ENCODE measurements around the gene CHST4.

The CHST4 gene

DNA sequence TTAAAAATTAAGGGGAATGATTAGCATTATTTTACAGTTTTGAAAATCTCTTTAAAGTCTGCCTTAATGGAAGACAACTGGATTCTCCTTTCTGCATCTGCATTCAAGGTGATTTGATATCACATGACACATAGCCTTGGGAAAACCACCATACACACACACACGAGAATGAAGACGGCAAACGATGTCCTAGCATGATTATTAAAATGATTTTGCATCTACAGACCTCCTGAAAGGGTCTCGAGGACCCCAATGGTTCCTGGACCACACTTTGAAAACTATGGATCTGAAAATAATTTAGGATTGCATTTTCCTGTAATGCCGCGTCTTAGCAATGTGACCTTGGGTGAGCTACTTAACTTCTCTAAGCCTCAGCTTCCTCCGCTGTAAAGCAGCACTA is 11.8 kb upstream of the CHST4 start:
- H3K27ac ChIP-seq: no peak overlapping the region
- TF ChIP-seq, protein P1, sequence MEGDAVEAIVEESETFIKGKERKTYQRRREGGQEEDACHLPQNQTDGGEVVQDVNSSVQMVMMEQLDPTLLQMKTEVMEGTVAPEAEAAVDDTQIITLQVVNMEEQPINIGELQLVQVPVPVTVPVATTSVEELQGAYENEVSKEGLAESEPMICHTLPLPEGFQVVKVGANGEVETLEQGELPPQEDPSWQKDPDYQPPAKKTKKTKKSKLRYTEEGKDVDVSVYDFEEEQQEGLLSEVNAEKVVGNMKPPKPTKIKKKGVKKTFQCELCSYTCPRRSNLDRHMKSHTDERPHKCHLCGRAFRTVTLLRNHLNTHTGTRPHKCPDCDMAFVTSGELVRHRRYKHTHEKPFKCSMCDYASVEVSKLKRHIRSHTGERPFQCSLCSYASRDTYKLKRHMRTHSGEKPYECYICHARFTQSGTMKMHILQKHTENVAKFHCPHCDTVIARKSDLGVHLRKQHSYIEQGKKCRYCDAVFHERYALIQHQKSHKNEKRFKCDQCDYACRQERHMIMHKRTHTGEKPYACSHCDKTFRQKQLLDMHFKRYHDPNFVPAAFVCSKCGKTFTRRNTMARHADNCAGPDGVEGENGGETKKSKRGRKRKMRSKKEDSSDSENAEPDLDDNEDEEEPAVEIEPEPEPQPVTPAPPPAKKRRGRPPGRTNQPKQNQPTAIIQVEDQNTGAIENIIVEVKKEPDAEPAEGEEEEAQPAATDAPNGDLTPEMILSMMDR (conservative IDR thresholded peaks at IDR 0.05; ENCODE audit: low read depth): no peak
- DNase-seq (ENCODE audit: low spot score): no peak
- ChIA-PET CTCF (no interaction called here), POLR2A (ENCODE audit: low non-redundant PET) (no interaction called here)

DNA sequence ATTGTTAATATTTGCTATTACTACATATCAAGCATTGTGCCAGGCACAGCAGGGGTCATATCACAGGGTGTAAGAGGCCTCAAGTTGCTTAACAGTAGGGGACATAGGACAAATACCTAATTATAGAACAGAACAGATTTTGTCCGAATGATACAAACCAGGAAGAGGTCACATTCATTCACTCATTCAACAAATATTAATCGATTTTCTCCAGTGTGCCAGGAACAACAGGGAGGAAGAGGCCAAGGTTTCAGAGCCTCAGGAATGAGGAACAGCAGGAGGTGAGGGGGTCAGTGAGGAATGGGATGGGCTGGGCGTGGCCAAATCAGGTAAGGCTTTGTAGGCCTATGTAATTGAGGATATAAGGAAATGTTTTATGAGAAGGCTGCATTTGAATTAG is 11.2 kb upstream of the CHST4 start:
- ChIA-PET CTCF (no interaction called here), POLR2A (ENCODE audit: low non-redundant PET) (no interaction called here)
- DNase-seq (ENCODE audit: low spot score): no peak

DNA sequence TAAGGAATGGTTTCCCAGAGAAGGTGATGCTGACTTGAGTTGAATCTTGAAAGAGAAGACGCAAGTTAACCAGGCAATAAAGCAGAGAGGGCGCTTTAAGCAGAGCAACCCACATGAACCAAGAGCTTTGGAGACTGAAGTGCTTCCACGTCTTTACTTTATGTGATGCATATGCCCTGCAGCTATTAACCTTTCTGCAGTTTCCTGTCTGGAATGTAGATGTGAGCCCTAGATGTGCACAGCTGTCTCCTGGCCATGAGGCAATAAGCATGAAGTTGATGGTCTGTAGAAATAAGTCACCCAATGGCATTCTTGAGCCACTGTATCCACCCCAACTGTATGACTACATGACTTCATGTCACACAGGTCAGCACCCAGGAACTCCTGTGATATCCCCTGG is 5.7 kb upstream of the CHST4 start:
- ChIA-PET CTCF (no interaction called here), POLR2A (ENCODE audit: low non-redundant PET) (no interaction called here)

More for the DNA sequence above, 11.2 kb upstream of the CHST4 start:
- H3K27ac ChIP-seq: no peak overlapping the region
- TF ChIP-seq, protein P1 (conservative IDR thresholded peaks at IDR 0.05; ENCODE audit: low read depth): no peak

DNA sequence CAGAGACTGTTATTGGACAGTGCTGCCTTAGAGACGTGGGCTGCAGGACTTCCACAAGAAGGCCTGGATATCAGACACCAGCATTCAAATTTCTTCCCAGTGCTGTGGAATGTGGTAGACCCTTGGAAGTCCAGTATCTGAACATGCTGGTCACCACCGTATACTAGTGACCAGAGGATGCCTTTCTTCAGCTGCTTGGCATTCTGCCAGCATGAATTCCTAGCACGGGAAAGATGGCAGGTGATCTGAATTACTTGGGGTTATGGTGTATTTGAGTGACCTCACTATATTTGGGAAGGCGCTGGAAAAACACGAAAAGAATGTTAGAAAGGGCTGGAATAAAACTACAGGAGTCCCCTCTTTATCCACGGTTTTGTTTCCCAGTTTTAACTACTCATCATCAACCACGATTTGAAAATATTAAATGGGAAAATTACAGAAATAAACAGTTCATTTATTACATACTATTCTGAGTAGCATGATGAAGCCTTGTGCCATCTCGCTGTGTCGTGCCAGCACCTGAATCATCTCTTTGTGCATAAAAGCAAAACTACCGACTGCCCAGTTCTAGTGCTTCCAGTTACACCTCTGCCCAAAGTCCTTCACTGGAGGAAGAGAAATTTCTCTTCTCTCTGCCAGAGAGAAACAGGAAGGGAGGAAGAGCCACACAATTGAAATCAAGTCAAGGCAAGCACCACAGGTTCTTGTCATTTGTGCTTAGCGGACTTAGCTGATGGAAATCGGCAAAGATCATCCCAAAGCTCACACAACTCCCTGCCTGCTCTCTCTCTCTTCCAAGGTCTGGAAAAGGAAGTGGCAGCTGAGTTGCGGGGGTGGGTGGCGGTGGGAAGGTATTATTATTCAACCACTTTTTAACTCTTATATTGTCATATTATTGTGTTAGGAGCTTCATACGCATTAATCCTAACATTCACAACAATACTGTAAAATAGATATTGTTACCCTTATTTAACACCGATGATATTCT is 1.4 kb upstream of the CHST4 start:
- TF ChIP-seq, protein P1 (conservative IDR thresholded peaks at IDR 0.05; ENCODE audit: low read depth): no peak
- CTCF ChIA-PET: no interaction called here
- POLR2A ChIA-PET (ENCODE audit: low non-redundant PET): interaction anchor here (0.5 kb wide), 1 partner anchor 112 kb away, joined by 4 read pairs; no protein-coding TSS in a partner anchor
- no peak for DNase-seq (ENCODE audit: low spot score)
- H3K27ac ChIP-seq: no peak overlapping the region

More for the DNA sequence above, 5.7 kb upstream of the CHST4 start:
- peak; percentile 31 for DNase-seq (ENCODE audit: low spot score)
- H3K27ac ChIP-seq: no peak overlapping the region
- TF ChIP-seq, protein P1 (conservative IDR thresholded peaks at IDR 0.05; ENCODE audit: low read depth): no peak

DNA sequence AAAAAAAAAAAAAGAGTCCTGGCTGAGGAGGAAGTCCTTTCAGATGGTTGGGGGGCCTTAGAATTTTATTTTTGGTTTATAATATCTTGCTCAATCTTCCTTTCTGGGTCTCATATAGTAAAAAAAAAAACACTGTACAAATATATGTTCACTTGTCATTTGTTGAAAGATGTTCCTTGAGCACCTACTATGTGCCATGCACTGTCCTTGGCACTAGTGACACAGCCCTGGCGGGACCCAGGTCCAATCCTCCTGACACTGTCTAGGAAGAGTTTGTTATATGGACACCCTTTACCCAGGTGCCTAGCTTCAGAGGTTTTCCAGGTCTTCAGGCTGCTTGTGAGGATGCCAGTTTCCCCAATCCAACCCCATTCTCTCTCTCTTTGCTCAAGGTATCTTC is 2.0 kb downstream of the CHST4 start:
- CTCF ChIA-PET: interaction anchor here (0.7 kb wide), 1 partner anchor 336 kb away, joined by 3 read pairs; no protein-coding TSS in a partner anchor

DNA sequence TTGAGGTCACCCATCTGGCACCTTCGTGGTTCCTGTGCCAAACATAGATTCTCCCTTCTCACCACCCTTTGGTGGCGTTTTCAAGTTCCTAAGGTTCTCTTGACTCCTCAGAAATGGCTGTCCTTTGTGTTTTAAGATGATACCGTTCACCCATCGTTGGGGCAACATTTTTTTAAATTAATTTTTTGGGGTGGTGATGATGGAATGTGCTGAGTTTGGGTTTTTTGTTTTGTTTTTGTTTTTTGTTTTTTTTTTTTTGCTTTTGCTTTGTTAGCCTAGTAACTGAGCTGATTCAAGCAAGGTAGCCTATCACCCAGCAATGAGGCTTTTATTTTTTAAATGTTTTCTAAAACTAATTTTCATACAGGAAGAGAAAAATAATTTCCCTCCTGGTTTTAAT is 2.6 kb downstream of the CHST4 start:
- DNase-seq (ENCODE audit: low spot score): no peak

More for the DNA sequence above, 2.0 kb downstream of the CHST4 start:
- TF ChIP-seq, protein P1 (conservative IDR thresholded peaks at IDR 0.05; ENCODE audit: low read depth): no peak
- POLR2A ChIA-PET (ENCODE audit: low non-redundant PET): interaction anchor here (0.6 kb wide), 1 partner anchor 30 kb away, joined by 4 read pairs; no protein-coding TSS in a partner anchor
- no peak overlapping the region for H3K27ac ChIP-seq
- no peak for DNase-seq (ENCODE audit: low spot score)

More for the DNA sequence above, 2.6 kb downstream of the CHST4 start:
- CTCF ChIA-PET: no interaction called here
- POLR2A ChIA-PET (ENCODE audit: low non-redundant PET): interaction anchor here (0.6 kb wide), 1 partner anchor 30 kb away, joined by 4 read pairs; no protein-coding TSS in a partner anchor
- no peak overlapping the region for H3K27ac ChIP-seq
- TF ChIP-seq, protein P1 (conservative IDR thresholded peaks at IDR 0.05; ENCODE audit: low read depth): no peak

All from RWPE1 (cell line).